ENCODE results near the gene SUPT6H.
"Not testable (repeated sequence)": the region's sequence is repeated elsewhere in the genome, so short reads cannot be mapped to it uniquely, and the experiment has no call there.

Gene SUPT6H

DNA sequence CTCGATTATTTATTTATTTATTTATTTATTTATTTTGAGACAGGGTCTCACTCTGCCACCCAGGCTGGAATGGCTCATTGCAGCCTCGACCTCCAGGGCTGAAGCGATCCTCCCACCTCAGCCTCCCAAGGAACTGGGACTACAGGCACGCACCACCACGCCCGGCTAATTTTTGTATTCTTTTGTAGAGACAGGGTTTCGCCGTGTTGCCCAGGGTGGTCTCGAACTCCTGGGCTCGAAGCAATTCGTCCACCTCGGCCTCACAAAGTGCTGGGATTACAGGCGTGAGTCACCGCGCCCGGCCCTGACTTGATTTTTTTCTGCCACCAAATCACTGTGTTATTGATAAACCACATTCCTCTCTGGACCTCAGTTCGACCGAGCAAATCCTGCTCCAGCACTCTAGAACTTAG lies 57.0 kb downstream of the SUPT6H start:
- DNase-seq (ENCODE audit: low read depth): no peak

DNA sequence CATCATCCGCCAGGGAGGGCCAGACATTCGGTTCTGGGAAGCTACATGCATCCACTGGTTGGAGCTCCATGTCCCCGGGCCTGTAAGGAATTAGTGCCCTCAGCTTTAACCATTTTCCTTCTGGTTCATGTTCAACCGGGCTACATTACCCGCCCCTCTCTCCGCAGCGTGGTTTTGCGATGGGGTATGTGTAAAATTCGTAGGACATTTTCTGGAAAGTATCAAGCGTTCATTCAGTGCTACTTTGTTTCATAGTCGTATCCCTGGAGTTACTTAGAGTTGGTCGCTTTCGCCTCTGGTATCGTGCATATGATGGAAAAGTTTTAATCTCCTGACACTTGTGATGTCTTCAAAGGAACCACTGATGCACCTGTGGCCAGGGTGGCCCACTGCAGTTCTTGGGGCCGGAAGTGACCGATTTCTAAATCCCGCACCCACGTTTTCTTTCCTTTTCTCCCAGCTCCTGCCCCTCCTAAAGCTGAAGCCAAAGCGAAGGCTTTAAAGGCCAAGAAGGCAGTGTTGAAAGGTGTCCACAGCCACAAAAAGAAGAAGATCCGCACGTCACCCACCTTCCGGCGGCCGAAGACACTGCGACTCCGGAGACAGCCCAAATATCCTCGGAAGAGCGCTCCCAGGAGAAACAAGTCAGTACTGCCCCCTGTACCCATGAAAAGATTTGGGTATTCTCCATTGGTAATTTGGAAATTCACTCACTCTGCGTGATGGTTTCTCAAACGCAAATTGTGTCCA lies 58.4 kb downstream of the SUPT6H start:
- no peak for DNase-seq (ENCODE audit: low read depth)

DNA sequence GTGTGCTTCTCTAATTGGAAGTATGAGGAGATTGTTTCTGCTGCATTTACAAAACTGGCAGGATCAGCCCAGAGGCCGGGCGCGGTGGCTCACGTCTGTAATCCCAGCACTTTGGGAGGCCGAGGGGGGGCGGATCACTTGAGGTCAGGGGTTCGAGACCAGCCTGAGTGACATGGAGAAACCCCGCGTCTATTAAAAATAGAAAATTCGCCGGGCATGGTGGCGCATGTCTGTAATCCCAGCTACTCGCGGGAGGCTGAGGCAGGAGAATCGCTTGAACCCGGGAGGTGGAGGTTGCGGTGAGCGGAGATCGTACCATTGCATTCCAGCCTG lies 59.0 kb downstream of the SUPT6H start:
- not testable (repeated sequence) for DNase-seq (ENCODE audit: low read depth)

DNA sequence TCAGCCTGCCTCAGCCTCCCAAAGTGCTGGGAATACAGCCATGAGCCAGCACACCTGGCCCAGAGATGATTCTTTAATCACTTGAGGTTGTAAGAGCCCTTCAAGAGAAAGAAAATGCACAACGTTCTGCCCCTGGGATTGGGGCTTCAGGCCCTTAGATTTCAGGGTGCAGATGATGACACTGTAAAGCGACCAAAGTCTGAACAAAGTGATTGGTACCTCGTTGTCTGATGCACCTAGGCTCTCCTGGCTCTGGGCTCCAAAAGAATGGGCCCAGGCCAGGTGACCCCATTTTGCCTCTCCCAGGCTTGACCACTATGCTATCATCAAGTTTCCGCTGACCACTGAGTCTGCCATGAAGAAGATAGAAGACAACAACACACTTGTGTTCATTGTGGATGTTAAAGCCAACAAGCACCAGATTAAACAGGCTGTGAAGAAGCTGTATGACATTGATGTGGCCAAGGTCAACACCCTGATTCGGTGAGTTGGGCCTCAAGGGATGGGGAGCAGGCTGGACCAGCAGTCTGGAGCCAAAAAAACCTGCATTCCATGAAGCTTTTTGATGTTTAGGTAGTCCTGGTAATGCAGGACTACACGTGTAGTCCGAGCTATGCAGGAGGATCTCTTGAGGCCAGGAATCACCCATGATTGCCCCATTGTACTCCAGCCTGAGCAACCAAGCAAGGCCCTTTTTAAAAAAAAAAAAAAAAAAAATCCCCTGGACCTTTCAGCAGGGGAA lies 60.6 kb downstream of the SUPT6H start:
- no peak for DNase-seq (ENCODE audit: low read depth)

DNA sequence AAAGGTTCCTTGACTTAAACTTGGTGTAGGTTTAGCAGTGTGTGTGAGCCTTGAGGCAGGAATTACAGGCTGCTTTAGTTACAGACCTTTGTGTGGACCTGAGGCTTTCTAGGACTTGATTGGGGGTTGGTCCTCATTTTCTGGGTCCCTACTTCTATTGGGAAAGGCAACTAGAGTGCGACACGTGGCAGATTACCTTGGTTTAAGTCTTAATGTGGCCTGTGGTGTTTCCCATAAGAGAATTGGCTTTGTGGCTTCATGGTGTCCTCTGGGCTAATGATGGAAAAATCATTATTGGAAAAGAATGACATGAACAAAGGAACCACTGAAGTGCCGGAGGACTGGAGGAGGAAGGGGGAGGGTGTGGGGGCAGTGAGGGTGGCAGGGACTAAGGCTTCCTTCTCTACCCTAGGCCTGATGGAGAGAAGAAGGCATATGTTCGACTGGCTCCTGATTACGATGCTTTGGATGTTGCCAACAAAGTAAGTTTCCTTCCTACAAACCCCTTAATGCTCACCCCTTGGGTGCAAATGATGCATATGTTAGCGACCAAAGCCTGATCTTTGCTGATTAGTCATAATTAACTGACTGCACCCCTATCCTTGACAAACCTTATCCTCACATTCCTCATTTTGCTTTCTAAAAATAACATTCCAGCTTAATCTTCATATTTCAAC lies 61.3 kb downstream of the SUPT6H start:
- no peak for DNase-seq (ENCODE audit: low read depth)

DNA sequence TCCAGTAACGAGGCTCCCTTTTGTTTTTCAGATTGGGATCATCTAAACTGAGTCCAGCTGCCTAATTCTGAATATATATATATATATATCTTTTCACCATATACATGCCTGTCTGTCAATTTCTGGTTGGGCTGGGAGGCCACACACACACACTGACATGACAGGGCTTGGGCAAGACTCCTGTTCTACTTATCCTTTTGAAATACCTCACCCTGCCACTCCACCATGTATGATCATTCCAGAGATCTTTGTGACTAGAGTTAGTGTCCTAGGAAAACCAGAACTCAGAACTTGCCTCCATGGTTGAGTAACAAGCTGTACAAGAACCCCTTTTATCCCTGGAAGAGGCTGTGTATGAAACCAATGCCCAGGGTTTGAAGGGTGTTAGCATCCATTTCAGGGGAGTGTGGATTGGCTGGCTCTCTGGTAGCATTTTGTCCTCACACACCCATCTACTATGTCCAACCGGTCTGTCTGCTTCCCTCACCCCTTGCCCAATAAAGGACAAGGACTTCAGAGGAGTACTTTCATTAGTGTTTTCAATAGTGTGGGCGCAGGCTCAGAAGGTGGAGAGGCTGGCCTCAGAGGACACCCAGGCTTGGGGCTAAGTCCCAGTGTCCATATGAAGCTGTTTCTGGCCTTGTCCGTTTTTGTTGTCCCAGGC lies 62.0 kb downstream of the SUPT6H start:
- DNase-seq (ENCODE audit: low read depth): not testable (repeated sequence)

DNA sequence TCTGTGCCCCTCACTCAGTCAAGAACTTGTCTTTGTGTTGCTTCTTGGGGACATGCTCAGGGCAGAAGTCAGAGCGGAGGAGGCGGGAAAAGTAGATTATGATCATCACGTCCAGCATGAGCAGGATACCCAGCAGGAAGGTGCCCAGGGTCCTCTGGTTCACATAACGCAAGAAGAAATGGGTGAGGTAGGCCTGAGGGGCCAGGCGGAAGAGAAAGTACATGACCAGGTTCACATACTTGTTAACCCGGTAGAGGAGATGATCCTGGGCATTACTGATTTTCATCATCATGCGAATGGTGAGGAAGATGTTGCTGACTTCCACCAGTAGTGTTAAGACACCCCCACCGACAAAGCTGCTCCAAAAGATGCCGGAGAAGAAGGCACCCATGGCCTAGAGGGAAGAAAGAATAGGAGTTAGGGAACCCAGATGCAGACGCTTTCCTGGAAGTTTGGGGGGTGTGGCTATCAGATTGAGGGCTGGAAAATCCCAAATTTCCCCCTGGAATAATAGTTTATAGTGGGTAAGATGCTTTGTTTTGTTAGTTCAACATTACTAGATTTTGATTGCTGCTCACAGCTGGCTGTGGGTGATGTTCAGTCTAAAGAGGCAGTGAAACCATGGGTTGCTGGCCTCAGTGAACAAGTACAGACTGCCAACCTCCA lies 62.6 kb downstream of the SUPT6H start:
- no peak for DNase-seq (ENCODE audit: low read depth)

DNA sequence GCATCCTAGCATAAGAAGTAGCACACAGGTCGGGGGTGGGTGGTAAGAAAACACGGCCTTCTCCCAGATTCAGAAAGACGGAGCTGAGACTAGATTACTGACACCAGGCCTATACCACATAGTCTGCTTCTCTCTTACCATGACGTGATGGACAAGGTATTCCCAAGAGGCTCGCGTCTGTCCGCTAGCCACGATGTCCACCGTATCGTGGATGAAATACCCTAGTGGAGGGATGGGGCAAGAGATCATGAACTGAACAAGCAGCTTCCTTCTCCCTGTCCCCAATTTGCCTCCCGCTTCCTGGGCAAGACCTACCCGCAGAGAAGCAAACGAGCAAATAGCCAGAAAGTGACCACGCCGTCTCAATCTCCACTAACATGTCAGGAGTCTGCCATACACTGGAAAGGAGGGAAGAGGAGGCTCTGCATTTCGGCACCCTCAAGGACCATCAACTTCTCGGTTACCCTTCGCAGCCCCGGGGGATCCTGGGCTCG lies 63.2 kb downstream of the SUPT6H start:
- DNase-seq (ENCODE audit: low read depth): no peak

DNA sequence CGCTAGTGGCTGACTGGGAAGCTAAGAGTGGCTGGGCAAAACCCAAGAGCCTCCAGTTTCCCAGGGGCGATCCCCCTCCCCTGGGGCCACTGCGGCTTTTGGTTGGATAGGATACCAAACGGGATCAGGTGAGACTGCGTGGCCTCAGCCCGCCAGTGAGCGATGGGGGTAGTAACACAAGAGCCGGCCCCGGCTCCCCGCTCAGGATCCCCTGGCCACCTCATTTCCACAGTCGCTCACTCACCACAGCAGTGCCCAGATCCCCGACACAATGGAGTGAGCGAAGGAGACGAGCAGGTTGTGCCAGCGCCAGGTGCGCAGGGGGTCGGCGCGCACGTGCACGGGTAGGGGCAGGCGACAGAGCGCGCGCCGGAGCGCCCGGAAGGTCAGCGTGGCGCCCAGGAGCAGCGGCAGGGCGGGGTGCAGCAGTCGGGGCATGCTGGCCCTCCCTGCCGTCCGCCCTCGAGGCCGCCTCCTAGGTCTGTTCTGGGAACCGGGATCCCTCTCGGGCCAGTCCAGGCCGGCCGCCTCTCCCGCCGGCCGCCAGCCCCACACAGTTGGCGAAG lies 63.7 kb downstream of the SUPT6H start:
- DNase-seq (ENCODE audit: low read depth): no peak

DNA sequence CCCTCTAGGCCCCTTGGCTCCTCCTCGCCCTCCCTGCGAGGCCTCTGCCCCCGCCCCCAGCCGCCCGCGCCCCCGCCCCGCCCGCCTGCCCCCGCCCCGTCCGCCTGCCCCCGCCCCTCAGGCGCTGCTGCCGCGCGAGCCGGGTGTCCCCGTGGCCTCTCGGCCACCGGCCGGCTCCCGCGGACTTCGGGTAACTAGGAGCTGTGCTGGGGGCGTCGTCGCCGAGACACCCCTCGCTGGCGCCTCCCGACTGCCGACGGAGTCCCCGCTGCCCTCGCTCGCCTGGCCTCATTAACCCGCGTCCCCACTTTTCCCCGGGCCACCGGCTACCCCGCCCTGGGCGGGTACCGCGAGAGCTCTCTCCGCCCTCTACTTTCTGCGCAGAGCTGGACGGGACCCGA lies 64.2 kb downstream of the SUPT6H start, which contains the start of gene TLCD1:
Gene TLCD1 (minus strand): TSS at position 8 of the 401 bp plus-strand sequence. CDS start 136 bp downstream, outside the sequence.
- DNase-seq (ENCODE audit: low read depth): no peak

DNA sequence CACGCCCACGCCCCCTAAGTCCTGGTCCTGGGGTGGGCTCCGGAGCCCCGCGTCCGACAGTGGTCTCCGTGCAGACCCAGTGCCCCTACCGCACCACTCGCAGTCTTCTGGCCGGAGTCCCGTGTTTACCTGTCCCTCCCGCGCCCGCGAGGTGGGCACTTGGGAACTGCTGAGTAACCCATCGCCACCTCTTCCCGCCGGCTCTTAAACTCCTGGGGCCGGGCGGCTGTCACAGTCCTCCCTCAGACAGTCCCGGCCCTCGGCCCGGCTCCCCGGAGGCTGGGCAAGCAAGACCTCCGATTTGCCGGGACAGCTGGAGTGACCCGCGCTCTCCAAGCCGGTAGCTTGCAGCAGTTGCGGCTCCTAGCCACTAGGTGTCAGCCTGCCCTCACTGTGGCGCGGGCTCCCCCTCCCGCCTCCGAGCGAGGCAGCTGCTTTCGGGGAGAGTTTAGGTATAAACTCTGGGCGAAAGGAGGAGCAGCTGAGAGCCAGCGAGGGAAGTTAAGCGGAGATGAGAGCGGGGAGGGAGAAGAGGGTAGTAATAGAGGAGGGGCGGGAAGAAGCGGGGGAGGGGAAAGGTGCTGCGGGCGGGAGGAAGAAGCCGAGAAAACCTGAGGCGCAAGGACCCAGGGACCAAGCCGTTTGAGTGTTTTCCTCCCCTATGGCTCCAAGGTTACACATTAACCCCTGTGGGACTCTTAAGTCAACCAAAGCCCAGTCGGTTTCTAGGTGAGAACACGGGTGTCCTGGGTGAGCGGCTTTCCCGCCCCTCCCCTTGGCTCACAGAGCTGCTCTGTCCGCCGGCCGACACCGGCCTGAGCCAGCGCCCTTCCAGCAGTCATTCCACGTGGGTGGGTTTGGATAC lies 64.9 kb downstream of the SUPT6H start:
- DNase-seq (ENCODE audit: low read depth): peak; percentile 81

DNA sequence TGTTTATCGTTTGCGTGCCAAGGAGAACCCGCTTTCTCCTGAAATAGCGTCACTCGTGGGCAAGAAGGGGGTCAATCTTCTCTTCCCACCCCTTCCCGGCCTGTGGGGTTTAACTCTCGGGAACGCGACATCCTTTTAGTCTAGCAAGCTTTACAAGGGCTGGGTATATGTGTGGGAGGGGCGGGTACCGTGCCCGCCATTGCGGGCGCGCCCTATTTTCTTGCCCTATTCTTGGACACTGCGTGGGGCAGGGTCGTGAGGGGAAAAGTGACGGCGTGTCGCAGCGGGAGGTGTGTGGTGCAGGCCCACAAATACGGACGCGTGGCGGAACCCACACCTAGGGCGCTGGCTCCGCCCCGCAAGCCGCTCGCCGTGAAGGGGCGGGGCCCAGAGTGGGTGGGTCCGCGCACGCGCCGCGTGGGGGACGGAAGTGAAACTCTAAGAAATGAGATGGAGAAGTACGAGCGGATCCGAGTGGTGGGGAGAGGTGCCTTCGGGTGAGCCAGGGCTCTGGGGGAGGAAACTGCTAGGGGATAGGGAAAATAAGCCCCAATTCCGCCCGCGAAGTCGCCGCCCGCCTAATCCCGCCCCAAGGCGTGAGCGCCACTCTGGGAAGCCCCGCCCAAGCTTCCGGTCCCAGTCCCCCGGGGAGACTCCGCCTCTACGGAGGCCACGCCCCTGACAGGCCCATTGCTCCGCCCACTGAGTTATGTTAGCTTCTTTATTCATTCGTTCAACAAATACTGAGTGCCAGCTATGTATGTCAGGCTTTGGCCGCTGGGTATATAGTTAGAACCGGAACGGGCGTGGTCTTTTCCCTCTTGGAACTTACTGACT lies 66.6 kb downstream of the SUPT6H start, which contains the start of gene NEK8:
Gene NEK8 (plus strand): TSS at position 425 of the 837 bp plus-strand sequence. CDS start 26 bp downstream, at position 451.
- DNase-seq (ENCODE audit: low read depth): peak; percentile 98

DNA sequence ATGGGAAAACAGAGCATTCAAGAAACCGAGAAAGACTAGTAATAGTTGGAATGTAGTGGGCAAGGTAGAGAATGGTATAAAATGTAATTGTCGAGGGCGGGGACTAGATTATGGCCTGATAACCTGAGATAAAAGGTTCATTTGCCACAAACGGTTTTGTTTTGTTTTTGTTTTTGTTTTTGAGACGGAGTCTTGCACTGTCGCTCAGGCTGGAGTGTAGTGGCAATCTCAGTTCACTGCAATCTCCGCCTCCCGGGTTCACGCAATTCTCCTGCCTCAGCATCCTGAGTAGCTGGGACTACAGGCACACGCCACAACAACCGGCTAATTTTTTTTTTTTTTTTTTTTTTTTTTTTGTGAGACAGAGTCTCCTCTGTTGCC lies 67.9 kb downstream of the SUPT6H start:
- DNase-seq (ENCODE audit: low read depth): no peak

DNA sequence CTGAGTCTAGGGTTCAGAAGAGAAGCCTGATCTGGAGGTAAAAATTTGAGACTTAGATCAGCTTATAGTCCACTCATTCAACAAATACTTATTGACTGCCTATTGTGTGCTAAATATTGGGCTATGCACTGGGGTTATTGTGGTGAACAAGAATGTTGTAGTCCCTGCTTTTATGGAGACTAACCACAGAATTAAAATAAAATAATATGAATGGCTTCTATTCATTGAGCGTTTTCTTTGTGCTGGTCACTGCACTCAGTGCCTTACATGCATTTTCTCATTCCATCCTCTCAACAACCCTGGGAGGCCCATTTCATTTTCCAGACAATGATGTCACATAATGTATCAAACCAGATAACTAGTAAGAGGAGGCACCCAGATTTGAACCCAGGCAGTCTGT lies 71.3 kb downstream of the SUPT6H start:
- DNase-seq (ENCODE audit: low read depth): no peak

DNA sequence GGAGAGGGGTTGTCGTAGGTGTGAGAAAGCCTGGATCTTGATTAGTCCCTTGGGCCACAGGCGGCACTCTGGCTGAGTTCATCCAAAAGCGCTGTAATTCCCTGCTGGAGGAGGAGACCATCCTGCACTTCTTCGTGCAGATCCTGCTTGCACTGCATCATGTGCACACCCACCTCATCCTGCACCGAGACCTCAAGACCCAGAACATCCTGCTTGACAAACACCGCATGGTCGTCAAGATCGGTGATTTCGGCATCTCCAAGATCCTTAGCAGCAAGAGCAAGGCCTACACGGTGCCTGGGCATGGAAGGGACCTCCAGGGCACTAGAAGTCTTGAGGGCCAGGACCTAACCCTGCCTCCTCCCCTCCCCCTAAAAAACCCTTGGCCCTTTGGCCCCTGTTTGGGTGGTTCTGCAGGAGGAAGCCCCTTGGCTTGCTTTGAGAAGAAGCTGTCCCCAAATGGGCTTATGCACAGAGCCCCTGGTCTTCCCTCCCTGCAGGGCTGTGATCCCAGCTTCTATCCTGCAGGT lies 72.8 kb downstream of the SUPT6H start:
- no peak for DNase-seq (ENCODE audit: low read depth)

DNA sequence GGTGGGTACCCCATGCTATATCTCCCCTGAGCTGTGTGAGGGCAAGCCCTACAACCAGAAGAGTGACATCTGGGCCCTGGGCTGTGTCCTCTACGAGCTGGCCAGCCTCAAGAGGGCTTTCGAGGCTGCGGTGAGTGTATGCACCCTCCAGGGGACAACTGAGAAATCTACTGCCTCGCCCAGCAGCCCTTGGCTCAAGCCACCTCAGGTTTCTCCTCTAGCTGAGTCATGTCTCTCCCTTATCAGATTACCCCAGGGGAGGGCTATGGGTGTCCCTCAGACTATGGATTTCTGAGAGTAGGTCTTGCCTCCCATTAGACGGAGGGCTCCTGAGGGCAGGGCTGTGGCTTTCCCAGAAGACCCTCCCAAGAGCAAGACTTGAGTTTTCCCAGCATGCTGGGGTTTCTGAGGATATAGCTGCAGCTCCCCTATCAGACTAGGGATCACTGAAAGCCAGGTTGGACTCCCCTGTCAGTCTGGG lies 73.3 kb downstream of the SUPT6H start:
- no peak for DNase-seq (ENCODE audit: low read depth)

DNA sequence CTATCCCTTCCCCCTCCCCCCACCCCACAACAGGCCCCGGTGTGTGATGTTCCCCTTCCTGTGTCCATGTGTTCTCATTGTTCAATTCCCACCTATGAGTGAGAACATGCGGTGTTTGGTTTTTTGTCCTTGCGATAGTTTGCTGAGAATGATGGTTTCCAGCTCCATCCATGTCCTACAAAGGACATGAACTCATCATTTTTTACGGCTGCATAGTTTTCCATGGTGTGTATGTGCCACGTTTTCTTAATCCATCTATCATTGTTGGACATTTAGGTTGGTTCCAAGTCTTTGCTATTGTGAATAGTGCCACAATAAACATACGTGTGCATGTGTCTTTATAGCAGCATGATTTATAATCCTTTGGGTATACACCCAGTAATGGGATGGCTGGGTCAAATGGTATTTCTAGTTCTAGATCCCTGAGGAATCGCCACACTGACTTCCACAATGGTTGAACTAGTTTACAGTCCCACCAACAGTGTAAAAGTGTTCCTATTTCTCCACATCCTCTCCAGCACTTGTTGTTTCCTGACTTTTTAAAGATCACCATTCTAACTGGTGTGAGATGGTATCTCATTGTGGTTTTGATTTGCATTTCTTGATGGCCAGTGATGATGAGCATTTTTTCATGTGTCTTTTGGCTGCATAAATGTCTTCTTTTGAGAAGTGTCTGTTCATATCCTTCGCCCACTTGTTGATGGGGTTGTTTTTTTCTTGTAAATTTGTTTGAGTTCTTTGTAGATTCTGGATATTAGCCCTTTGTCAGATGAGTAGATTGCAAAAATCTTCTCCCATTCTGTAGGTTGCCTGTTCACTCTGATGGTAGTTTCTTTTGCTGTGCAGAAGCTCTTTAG lies 74.1 kb downstream of the SUPT6H start:
- DNase-seq (ENCODE audit: low read depth): not testable (repeated sequence)

DNA sequence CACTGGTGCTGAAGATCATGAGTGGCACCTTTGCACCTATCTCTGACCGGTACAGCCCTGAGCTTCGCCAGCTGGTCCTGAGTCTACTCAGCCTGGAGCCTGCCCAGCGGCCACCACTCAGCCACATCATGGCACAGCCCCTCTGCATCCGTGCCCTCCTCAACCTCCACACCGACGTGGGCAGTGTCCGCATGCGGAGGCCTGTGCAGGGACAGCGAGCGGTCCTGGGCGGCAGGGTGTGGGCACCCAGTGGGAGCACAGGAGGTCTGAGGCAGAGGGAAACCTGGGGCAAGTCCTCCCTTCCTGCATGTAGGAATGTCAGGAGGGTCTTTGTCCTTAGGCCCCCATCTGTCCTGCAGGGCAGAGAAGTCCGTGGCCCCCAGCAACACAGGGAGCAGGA lies 75.3 kb downstream of the SUPT6H start:
- DNase-seq (ENCODE audit: low read depth): no peak
